Fibroblast of mammary gland (primary cell): ENCODE results near the gene TAF9.

Experiments used
- DNase-seq: peaks from one replicate; pipeline ENCODE4 v3.0.0-alpha.2; 2010; ENCODE audit warnings: low read depth
- H3K4me3 ChIP-seq: 2 replicates; pipeline ENCODE4 v1.5.1; 2011; ENCODE audit warnings: low read depth, mild to moderate bottlenecking, low read length, moderate library complexity; ENCODE audit not compliant: control insufficient read depth
- CTCF ChIP-seq: conservative IDR thresholded peaks from 2 replicates; pipeline ENCODE4 v1.5.1; 2011; ENCODE audit warnings: low read depth, low read length, inconsistent platforms; ENCODE audit not compliant: control insufficient read depth, insufficient read depth

Gene TAF9

GRCh38 chr5:69364850-69365249, 4.5 kb downstream of the TAF9 start:
- H3K4me3 ChIP-seq = no peak overlapping the region
- peak; percentile 64 for DNase-seq
- no peak for TF ChIP-seq CTCF

GRCh38 chr5:69364414-69364813, 4.9 kb downstream of the TAF9 start:
- TF ChIP-seq CTCF = peak; percentile 40
- no peak overlapping the region for H3K4me3 ChIP-seq
- DNase-seq = peak; percentile 47

GRCh38 chr5:69360442-69360841, 8.9 kb downstream of the TAF9 start:
- no peak overlapping the region for H3K4me3 ChIP-seq
- no peak for TF ChIP-seq CTCF

GRCh38 chr5:69359699-69360098, 9.6 kb downstream of the TAF9 start:
- no peak overlapping the region for H3K4me3 ChIP-seq
- no peak for DNase-seq
- TF ChIP-seq CTCF = no peak

More at GRCh38 chr5:69360442-69360841, 8.9 kb downstream of the TAF9 start:
- DNase-seq = no peak

- DNase-seq = no peak
- H3K4me3 ChIP-seq = no peak overlapping the region
- no peak for TF ChIP-seq CTCF
These were observed 18.7 kb downstream of the TAF9 start for GRCh38 chr5:69350664-69351063.

- TF ChIP-seq CTCF = no peak
- no peak overlapping the region for H3K4me3 ChIP-seq
- no peak for DNase-seq
These were observed 26.2 kb downstream of the TAF9 start for GRCh38 chr5:69343083-69343482.

GRCh38 chr5:69341520-69342161, 27.7 kb downstream of the TAF9 start:
- DNase-seq = peak; percentile 23
- no peak for TF ChIP-seq CTCF
- H3K4me3 ChIP-seq = no peak overlapping the region
